Upper lobe of right lung (tissue), 1 donor: ENCODE data around the gene TAAR8. TPM values are rescaled to one million over a fixed set of nuclear protein-coding genes. Genes with fewer than 3 reads are reported as not detected.

Source experiments
- ATAC-seq: fragments of 200-7000 bp; cut with Tn5 transposase; one replicate; pipeline ENCODE4 v1.9.1; 2020; ENCODE audit warnings: mild to moderate bottlenecking, moderate library complexity
- DNase-seq: peaks from one replicate; pipeline ENCODE4 v3.0.0-alpha.2; 2020
- H3K27ac ChIP-seq: fragments of 200-600 bp; one replicate; pipeline ENCODE4 v1.8.0; 2022
- H3K27me3 ChIP-seq: fragments of 200-600 bp; one replicate; pipeline ENCODE4 v1.8.0; 2022; ENCODE audit warnings: mild to moderate bottlenecking
- H3K36me3 ChIP-seq: fragments of 200-600 bp; one replicate; pipeline ENCODE4 v1.8.0; 2022
- H3K4me1 ChIP-seq: fragments of 200-600 bp; one replicate; pipeline ENCODE4 v1.8.0; 2022
- H3K4me3 ChIP-seq: fragments of 200-600 bp; one replicate; pipeline ENCODE4 v1.8.0; 2022; ENCODE audit warnings: mild to moderate bottlenecking
- H3K9me3 ChIP-seq: fragments of 200-600 bp; one replicate; pipeline ENCODE4 v1.8.0; 2022
- intact Hi-C: fragments of 100-400 bp; cut with DNase I; formaldehyde crosslinking; loops from one replicate; pipeline ENCODE4 v1.11.0; 2022
- total RNA-seq: library from RNA; stranded (reverse); fragmentation: NEBNext Ultra II Directional; extraction: Animal tissue kit (Norgen Biotek cat#: 25700); gene quantifications from one replicate; pipeline ENCODE4 v1.2.1, GENCODE V29; 2021
- TF ChIP-seq, protein P1 (sequence below): fragments of 200-600 bp; IDR thresholded peaks from one replicate; pipeline ENCODE4 v1.8.0; 2022; ENCODE audit warnings: antibody characterized with exemption
- donor health status: DM: no; HTN: yes; CAD: no; lungs with severe emphysema.

TAAR8 gene
- total RNA-seq, 1 donor from 2014 or later: not detected

DNA sequence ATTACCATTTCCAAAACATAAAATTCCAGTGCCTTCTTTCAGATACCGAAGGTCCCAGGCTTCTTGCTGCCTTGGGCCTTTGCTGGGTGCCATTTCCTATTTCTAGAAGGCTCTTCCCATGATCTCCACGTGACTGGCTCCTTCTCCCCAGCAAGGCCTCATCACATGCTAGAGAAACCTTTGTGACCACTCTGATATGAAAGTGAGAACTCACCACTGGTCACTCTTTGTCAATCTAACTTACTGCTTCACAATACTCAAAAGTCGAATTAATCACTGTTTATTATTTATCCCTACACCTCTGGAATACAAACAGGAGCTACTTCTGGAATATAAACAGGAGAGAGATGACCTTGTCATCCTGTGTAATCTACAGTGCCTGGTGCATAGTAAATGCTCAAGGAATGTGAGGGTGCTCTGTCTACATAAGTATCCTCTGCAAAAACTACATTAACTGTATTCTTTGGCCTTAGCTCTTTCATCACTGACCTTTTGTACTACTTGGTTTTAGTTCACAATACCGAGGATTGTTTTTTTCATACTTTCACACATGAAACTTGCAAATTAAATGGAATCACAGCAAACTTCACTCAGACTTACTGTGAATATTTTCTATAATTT, 41.2 kb upstream of the TAAR8 start:
- no peak for DNase-seq
- peak overlapping the region; percentile 71 for H3K4me3 ChIP-seq
- H3K27me3 ChIP-seq: no peaks in the 10 kb centered on the region
- no peaks in the 10 kb centered on the region for H3K9me3 ChIP-seq
- peaks cover 29% of the 10 kb centered on the region for H3K4me1 ChIP-seq
- intact Hi-C loops: no loop called here
- H3K36me3 ChIP-seq: no peaks in the 10 kb centered on the region
- H3K27ac ChIP-seq: peak overlapping the region; percentile 90
- peak; percentile 2 for ATAC-seq
- TF ChIP-seq, protein P1, sequence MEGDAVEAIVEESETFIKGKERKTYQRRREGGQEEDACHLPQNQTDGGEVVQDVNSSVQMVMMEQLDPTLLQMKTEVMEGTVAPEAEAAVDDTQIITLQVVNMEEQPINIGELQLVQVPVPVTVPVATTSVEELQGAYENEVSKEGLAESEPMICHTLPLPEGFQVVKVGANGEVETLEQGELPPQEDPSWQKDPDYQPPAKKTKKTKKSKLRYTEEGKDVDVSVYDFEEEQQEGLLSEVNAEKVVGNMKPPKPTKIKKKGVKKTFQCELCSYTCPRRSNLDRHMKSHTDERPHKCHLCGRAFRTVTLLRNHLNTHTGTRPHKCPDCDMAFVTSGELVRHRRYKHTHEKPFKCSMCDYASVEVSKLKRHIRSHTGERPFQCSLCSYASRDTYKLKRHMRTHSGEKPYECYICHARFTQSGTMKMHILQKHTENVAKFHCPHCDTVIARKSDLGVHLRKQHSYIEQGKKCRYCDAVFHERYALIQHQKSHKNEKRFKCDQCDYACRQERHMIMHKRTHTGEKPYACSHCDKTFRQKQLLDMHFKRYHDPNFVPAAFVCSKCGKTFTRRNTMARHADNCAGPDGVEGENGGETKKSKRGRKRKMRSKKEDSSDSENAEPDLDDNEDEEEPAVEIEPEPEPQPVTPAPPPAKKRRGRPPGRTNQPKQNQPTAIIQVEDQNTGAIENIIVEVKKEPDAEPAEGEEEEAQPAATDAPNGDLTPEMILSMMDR: no peak

DNA sequence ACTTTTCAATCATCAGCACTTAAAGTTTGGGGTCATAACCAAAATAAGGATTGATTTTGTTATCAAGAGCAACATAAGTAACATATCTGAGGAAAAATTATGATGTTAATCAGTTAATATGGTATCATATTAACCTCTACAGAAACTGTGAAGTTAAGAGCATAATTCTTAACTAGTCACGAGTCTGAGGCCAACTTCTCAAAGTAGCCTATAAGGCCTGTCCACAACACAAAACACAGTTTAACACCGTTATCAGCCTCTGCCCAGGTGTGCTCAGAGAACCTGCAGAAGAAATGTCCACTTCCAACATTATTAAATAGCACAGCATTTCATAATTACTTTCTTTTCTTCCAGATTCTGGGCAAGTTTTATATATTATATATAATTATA, 40.6 kb upstream of the TAAR8 start:
- Histone ChIP-seq H3K4me3 (peak overlapping the region; percentile 71), H3K36me3 (no peaks in the 10 kb centered on the region), H3K9me3 (no peaks in the 10 kb centered on the region), H3K27me3 (no peaks in the 10 kb centered on the region), H3K27ac (peak overlapping the region; percentile 90), H3K4me1 (peaks cover 29% of the 10 kb centered on the region)
- TF ChIP-seq, protein P1: no peak
- intact Hi-C loops: no loop called here
- ATAC-seq: no peak
- no peak for DNase-seq

DNA sequence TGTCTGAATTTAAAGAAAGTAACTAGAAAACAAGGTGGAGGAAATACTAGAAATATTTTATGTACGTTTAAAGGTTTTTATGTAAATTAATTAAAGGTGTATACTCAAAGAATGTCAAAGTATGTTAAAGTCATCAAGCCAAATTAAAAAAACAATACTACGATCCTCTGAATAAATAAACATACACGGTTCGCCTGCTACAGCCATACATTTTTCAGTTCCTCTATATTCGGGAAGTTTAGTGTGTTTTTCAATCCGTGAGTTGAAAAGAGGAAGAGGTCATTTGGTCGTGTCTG, 40.2 kb upstream of the TAAR8 start:
- no peak for ATAC-seq
- no peaks in the 10 kb centered on the region for H3K27me3 ChIP-seq
- intact Hi-C loops: no loop called here

DNA sequence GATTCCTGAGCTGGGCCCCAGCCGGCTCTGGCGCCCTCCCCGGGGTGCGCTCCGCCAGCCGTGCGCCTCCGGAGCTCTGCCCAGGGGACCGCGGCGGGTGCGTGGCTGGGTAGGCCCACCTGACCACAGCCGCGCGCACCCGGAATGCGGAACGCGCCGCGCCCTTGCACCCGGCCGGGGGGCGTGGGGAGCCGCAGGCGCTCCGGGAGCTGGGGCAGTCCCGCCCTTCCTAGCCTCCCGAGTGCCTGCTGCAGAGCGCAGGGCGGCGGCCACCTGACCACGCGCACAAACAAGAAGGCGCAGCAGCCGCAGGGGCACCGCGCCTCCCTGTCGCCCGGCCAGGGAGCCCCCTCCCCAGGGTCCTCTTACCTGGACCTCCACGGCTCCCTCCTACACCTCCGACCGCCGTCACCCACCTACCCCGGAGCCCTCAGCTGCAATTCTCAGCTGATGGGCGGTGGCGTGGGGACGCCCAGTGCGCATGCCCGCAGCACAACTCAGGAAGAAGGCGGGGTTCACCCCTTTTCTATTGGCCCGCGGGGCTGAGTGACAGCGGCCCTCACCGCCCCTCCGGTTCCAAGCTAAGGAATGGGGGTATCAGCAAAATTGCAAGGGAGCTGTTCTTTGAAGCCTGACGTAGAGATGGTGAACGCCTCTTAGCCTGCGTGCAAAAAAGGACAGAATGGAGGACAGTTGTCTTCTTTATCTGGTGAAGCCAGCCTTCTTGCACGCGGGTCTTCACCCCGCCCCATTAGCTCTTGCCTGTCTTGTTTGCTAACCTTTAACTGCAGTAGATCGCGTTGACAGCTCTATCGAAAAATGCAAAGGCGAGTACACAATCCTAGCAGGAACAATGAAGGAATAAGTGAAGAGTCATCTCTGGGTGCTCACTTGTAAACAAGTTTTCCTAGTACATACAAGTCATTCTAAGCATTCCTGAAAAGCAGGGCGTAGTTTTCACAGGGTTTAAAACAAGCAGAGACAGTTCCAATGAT, 39.5 kb upstream of the TAAR8 start, which contains the start of gene STX7:
Gene STX7 (minus strand): TSS at position 479 of the 995 bp plus-strand sequence. CDS start 9,586 bp downstream, outside the sequence.
- ATAC-seq (peak; percentile 96), DNase-seq (peak; percentile 95)
- H3K36me3 ChIP-seq: no peaks in the 10 kb centered on the region
- TF ChIP-seq, protein P1: no peak
- H3K4me1 ChIP-seq: peaks cover 29% of the 10 kb centered on the region
- H3K4me3 ChIP-seq: peak within 1 kb of the TSS; percentile 71
- no peaks in the 10 kb centered on the region for H3K27me3 ChIP-seq
- intact Hi-C loops: no loop called here
- peak within 1 kb of the TSS; percentile 90 for H3K27ac ChIP-seq
- H3K9me3 ChIP-seq: no peaks in the 10 kb centered on the region

More for the DNA sequence above, 40.2 kb upstream of the TAAR8 start:
- TF ChIP-seq, protein P1: no peak
- Histone ChIP-seq H3K27ac (peak overlapping the region; percentile 90), H3K9me3 (no peaks in the 10 kb centered on the region), H3K4me1 (peaks cover 29% of the 10 kb centered on the region), H3K36me3 (no peaks in the 10 kb centered on the region), H3K4me3 (peak overlapping the region; percentile 71)
- no peak for DNase-seq

DNA sequence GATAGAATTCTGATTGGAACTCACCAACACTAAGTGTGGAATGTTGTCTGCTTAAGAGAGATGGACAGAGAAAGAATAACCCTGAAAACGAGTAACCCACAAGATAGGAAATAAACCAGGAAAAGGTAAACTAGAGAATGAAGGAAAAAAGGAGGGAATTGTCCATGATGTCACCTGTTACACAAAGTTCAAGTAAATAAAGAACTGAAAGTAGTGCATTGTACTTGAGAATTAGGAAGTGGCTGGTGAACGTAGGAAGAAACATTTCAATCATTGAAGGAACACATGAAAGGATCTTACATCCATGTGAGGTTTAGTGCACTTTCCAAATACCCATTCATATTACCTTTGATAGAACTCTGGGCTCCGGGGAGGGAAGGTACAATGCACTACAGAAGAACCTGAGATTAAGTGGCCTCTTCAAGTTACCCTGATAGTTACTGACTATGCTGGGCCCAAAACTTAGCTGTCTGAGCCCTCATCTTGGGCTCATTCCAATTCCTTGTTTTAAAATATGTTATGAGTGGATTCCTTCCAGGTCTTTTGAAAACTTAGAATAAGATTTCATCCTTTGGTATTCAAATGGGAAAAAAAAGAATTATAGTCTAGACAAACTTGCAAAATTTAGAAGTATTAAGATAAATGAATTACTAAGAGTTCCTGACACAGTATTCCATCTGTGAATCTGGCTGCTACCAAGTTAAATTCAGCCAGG, 38.5 kb upstream of the TAAR8 start:
- TF ChIP-seq, protein P1: no peak
- intact Hi-C loops: no loop called here

More for the DNA sequence above, 38.5 kb upstream of the TAAR8 start:
- DNase-seq (no peak), ATAC-seq (no peak)
- Histone ChIP-seq H3K4me3 (peak overlapping the region; percentile 71), H3K27ac (peak overlapping the region; percentile 90), H3K27me3 (no peaks in the 10 kb centered on the region), H3K4me1 (peaks cover 23% of the 10 kb centered on the region), H3K36me3 (no peaks in the 10 kb centered on the region), H3K9me3 (no peaks in the 10 kb centered on the region)
